ENCODE results near the gene ACAA1.
A peak's percentile ranks its signal among the peaks of the same experiment; 100 is the strongest.
"Not testable (repeated sequence)": the region's sequence is repeated elsewhere in the genome, so short reads cannot be mapped to it uniquely, and the experiment has no call there.

ACAA1 gene

DNA sequence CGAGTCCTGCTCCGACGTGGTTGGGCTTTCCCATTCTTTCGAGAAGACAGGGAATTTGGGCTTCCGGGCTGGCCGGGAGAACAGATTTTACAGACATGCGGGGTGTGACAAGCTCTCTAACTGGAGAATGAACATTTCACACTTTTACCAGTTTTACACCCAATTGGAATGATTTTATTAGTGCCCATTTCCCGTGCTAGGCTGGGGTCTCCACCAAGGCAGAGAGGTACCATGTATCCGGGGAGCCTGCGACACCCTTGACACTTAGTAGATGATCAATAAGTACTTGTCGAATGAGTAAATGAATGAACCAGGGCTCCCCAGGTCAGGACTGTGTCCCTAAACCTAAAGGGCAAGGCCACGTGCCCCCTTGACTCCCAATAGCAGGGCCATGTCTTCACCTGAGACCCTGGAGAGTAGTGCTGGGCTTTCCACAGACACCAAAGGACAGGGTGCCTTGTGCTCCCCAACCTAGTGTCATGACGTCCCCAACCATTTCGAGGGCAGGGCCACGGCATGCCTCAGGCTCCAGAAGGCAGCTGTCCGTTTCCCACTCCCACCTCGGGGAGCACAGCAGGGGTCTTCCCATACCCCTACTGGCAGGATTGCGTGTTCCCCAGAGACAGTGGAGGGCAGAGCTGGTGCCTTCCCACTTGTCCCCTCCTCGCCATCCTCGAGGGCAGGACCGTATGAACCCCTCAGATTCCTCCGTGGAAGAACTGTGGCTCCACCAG lies 855 bp upstream of the ACAA1 start:
- no peak for DNase-seq (ENCODE audit: low read depth, low spot score)
- H3K27ac ChIP-seq, result peak overlapping the region; percentile 90

- peak overlapping the region; percentile 90 for H3K27ac ChIP-seq
- DNase-seq (ENCODE audit: low read depth, low spot score), result no peak
Observed at GRCh38 chr3:38136393-38136776, 542 bp downstream of the ACAA1 start.

DNA sequence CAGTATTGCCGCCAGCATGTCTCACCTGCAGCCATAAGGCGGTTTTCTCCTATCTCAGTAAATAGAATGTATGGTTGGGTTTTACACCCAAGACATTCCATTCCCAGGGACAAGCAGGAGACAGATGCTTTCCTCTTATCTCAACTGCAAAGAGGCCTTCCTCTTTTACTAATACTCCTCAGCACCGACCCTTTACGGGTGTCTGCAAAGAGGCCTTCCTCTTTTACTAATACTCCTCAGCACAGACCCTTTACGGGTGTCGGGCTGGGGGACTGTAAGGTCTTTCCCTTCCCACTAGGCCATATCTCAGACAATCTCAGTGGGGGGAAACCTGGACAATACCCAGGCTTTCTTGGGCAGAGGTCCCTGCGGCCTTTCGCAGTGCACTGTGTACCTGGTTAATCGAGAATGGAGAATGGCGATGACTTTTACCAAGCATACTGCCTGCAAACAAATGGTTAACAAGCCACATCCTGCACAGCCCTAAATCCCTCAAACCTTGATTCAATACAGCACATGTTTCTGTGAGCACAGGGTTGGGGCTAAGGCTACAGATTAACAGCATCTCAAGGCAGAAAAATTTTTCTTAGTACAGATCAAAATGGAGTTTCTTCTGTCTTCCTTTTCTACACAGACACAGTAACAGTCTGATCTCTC lies 1.2 kb downstream of the ACAA1 start:
- not testable (repeated sequence) for DNase-seq (ENCODE audit: low read depth, low spot score)
- peak overlapping the region; percentile 90 for H3K27ac ChIP-seq

GRCh38 chr3:38134517-38135143 lies 2.3 kb downstream of the ACAA1 start:
- not testable (repeated sequence) for DNase-seq (ENCODE audit: low read depth, low spot score); H3K27ac ChIP-seq

- DNase-seq (ENCODE audit: low read depth, low spot score), result no peak
- H3K27ac ChIP-seq, result peak overlapping the region; percentile 53
Observed at GRCh38 chr3:38133557-38134405, 3.1 kb downstream of the ACAA1 start.

DNA sequence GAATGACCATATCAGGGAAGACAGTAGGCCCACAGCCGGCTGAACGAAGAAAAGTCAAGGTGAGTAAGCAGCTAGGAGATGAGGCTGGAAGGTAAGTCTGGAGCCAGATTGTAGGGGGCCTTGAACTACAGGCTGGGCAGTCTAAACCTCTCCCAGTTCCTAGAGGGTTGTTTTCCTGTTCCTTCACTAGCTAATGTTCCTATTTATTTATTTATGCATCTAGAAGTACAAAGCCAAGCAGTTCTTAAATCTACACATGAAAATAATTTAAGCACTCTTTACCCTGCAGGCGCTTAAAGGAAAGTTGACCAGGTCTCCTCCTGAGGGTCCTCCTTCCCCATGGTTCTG lies 3.7 kb downstream of the ACAA1 start:
- H3K27ac ChIP-seq, result peak overlapping the region; percentile 53
- no peak for DNase-seq (ENCODE audit: low read depth, low spot score)

- H3K27ac ChIP-seq, result no peak overlapping the region
- no peak for DNase-seq (ENCODE audit: low read depth, low spot score)
Observed at GRCh38 chr3:38131621-38132369, 5.1 kb downstream of the ACAA1 start.

GRCh38 chr3:38130631-38131065 lies 6.3 kb downstream of the ACAA1 start:
- H3K27ac ChIP-seq, result no peak overlapping the region
- DNase-seq (ENCODE audit: low read depth, low spot score), result no peak

GRCh38 chr3:38129058-38129457 lies 7.9 kb downstream of the ACAA1 start:
- DNase-seq (ENCODE audit: low read depth, low spot score), result no peak

GRCh38 chr3:38128303-38128655 lies 8.6 kb downstream of the ACAA1 start:
- no peak for DNase-seq (ENCODE audit: low read depth, low spot score)
- no peak overlapping the region for H3K27ac ChIP-seq

More at GRCh38 chr3:38129058-38129457, 7.9 kb downstream of the ACAA1 start:
- H3K27ac ChIP-seq, result no peak overlapping the region

- DNase-seq (ENCODE audit: low read depth, low spot score), result no peak
- no peak overlapping the region for H3K27ac ChIP-seq
Observed at GRCh38 chr3:38127611-38128302, 9.2 kb downstream of the ACAA1 start.

- H3K27ac ChIP-seq, result no peak overlapping the region
- no peak for DNase-seq (ENCODE audit: low read depth, low spot score)
Observed at GRCh38 chr3:38126121-38126892, 10.6 kb downstream of the ACAA1 start.

DNA sequence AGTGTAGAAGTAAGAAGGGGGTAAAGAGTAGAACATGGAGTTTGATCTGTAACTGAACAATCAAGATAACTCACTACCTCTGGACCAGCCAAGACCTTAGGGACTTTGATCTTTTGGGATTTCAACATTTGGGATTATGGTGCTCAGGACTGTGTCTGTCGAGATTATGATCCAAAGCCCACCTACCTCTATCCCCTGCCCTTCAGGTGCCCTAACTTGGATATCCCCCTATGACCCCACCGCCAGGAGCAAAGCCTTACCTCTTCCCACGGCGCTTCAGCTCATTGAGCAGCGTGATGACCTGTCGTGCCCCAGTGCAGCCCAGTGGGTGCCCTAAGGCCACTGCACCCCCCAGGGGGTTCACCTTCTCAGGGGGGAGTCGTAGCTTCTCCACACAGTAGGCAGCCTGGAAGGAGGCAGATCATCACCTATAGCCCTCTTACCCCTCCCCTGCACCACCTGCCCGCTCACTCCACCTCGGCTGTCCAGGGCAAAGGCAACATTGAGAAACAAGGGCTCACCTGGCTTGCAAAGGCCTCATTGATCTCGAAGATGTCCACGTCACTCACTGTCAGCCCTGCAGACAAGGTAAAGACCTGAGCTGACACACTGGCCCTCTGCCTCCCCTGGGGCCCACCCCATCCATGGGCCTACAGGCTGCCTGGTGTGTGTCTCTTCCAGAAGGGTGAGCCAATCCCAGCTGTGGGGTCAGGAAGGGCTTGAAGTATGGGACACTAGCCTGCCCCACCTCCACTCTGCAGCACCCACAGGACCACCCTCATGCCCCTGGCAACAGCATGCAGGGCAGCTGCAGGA lies 11.4 kb downstream of the ACAA1 start:
- H3K27ac ChIP-seq, result no peak overlapping the region
- DNase-seq (ENCODE audit: low read depth, low spot score), result no peak

- no peak overlapping the region for H3K27ac ChIP-seq
- no peak for DNase-seq (ENCODE audit: low read depth, low spot score)
Observed at GRCh38 chr3:38124324-38125122, 12.4 kb downstream of the ACAA1 start.

- DNase-seq (ENCODE audit: low read depth, low spot score), result no peak
- no peak overlapping the region for H3K27ac ChIP-seq
Observed at GRCh38 chr3:38122712-38123290, 14.1 kb downstream of the ACAA1 start.

GRCh38 chr3:38121832-38122461 lies 15.0 kb downstream of the ACAA1 start:
- DNase-seq (ENCODE audit: low read depth, low spot score), result no peak
- no peak overlapping the region for H3K27ac ChIP-seq
